GM21447 (cell line): ENCODE results near the gene PHGDH.
"Not testable (repeated sequence)": the region's sequence is repeated elsewhere in the genome, so short reads cannot be mapped to it uniquely, and the experiment has no call there.

Experiments
- ATAC-seq: cut with Tn5 transposase; IDR thresholded peaks from one replicate; pipeline ENCODE4 v1.9.1; 2021; ENCODE audit not compliant: unreplicated experiment

PHGDH gene

GRCh38 chr1:119711804-119712341, at the start of gene PHGDH:
TSS of gene PHGDH (plus strand) at chr1:119711934. CDS start at chr1:119712023, 89 bp downstream.
- ATAC-seq = peak; percentile 79

GRCh38 chr1:119662034-119662437, 49.7 kb upstream of the PHGDH start:
- ATAC-seq = peak; percentile 78

DNA sequence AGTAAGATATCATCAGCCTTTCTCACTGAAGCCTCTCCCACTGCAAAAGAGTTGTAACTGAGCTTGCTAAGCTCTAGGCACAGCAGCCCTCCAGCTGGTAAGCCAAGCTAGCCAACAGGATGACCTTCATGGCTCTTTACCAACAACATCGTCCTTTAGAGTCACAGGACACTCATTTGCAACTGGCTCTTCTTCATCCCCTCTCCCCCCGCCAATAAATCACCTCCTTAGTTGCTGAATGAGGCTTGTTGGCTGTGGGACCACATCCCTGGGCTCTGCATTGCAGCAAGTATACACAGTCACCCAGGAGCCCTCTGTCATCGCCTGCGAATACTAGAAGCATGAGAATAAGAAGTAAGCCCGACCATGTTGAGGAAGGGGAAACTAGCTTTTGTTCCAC, 47.7 kb upstream of the PHGDH start:
- no peak for ATAC-seq

DNA sequence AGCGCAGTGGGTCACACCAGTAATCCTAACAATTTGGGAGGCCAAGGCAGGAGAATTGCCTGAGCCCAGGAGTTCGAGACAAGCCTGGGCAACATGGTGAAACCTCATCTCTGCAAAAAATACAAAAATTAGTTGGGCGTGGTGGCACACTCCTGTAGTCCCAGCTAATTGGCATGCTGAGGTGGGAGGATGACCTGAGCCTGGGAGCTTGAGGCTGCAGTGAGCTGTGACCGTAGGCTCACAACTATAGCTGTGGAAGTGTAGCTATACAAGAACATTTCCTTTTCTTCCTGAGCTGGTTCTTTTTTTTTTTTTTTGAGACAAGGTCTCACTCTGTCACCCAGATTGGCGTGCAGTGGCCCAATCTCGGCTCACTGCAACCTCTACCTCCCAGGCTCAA, 44.6 kb upstream of the PHGDH start:
- ATAC-seq = no peak

DNA sequence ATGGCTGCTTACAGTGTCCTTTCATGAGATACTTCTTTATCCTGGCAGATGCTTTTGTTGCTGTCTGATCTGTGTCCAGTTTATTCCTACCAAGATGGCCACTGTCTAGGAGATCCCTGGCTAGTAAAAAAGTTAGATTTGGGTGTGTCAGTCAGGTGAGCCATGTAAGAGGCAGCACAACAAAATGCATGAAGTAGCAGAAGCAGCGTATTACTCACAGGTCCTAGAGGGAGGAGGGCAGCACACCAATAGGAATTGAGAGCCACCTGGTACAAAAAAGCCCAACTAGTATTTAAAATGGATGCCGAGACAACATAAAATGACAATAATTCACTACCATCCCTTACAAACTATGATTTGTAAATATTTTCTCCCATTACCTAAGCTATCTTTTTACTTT, 40.8 kb upstream of the PHGDH start:
- ATAC-seq = no peak

GRCh38 chr1:119673171-119673940, 38.4 kb upstream of the PHGDH start:
- ATAC-seq = no peak

- no peak for ATAC-seq
Observed at GRCh38 chr1:119674111-119674526, 37.6 kb upstream of the PHGDH start.

GRCh38 chr1:119674835-119675289, 36.9 kb upstream of the PHGDH start:
- ATAC-seq = no peak

- peak; percentile 74 for ATAC-seq
Observed at GRCh38 chr1:119675349-119676345, 36.1 kb upstream of the PHGDH start.

GRCh38 chr1:119676571-119677206, 35.0 kb upstream of the PHGDH start:
- no peak for ATAC-seq

DNA sequence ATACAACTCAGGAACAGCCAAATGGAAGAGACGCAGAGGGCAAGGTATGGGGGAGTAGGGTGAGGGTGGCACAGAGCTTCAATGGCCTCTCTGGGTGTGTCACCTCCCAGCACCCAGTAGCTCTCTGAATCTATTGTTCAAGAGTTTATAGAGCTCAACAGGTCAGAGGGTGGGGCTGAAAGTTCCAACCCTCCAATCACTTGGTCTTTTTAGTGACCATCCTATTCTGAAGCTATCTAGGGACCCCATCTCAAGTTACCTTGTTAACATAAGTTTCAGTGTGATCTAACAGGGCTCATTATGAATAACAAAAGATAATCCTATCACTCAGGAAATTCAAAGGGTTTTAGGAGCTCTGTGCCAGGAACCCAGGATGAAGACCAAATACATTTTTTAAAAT, 32.5 kb upstream of the PHGDH start:
- no peak for ATAC-seq

- no peak for ATAC-seq
Observed at GRCh38 chr1:119680193-119680592, 31.5 kb upstream of the PHGDH start.

GRCh38 chr1:119680723-119681122, 31.0 kb upstream of the PHGDH start:
- no peak for ATAC-seq

DNA sequence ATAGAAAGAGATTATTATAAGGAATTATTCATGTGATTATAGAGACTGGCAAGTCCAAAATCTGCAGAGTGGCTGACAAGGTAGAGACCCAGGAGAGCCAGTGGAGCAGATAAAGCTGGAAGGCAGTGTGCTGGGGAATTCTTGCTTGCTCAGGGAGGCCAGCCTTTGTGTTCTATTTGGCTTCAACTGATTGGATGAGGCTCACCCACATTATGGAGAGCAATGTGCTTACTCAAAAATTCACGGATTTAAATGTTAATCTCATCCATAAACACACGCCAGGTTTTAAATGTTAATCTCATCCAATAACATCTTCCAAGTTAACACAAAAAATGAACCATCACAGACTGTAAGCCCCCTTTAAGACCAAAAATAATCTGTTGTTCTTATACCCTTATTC, 30.2 kb upstream of the PHGDH start:
- ATAC-seq = no peak

DNA sequence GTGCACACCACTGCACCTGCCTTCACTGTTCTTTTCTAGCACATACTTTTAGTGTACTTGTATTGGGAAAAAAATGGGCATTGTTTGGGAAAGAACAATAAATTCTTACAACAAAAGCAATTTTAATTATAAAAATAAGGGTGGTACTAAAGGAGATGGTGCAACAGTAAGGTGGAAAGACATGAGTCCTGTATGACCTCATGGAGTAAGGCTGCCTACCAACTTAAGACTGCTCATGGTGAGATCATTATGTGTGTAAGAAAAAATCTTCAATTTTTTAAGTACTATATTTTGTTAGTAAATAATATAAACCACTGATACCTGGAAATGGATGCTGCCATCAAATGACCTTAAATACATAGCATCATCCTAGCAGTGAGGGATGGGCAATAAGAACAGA, 29.6 kb upstream of the PHGDH start:
- ATAC-seq = no peak

DNA sequence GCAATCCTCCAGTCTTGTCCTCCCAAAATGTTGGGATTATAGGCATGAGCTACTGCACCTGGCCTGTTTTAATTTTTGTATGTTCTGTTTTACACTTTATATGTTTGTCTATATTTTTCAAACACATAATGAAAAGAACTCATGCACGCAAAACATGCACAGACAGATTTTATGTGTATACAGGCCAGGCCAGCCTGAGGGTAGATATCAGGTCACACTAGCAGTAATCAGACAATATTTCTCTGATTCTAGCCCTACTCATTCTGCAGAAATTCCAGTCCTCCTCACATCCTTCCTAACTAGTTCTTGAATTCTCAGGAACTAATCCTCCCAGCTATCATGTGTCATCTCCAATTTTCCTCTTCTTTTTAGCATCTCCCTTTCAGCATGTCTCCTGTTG, 27.8 kb upstream of the PHGDH start:
- ATAC-seq = no peak

DNA sequence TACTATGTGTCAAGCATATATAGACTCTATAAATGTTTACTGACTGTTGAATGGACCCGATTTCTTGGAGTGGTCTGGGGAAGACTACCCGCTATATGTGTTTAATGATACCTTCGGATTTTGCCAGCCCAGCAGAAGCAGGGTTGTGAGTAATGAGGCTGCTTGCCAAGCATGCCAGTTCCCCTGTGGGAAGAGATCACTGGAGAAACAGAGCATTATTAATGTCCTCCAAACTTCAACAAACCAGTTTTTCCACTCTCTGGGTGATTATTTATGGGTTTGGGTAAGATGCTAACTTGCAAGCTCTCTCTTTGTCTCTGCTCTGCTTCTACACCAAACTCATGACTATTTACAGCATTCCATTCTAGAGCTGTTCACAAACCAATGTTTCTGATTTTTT, 25.1 kb upstream of the PHGDH start:
- no peak for ATAC-seq

DNA sequence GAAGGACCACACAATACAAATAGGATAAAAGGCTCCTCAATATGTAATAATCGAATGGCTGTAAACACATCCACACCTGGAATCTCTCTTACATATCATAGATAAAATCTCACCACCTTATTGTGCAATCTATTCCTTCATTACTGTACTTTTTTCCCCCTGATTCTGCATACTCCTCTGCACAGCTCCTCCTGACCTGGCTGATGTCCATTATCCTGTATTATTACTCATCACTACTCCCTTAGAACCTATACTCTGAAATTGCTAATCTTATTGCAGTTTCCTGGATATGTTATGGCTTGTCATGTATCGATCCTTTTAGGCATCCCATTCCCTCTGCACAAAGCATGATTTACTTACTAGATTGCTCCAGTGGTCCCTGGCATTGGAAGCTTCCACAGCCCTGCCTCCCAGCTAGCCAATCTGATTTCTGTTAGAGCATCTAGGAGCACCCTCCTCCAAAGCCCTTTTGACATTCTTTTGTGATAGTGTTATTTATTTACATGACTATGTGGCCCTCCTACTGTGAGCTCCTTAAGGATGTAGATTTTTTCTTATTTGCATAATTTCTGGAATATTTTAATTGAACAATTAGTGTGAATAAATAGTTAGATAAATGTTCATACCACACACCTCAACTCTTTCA, 24.2 kb upstream of the PHGDH start:
- ATAC-seq = no peak

GRCh38 chr1:119688810-119689209, 22.9 kb upstream of the PHGDH start:
- ATAC-seq = no peak

- ATAC-seq = no peak
Observed at GRCh38 chr1:119689511-119689910, 22.2 kb upstream of the PHGDH start.

DNA sequence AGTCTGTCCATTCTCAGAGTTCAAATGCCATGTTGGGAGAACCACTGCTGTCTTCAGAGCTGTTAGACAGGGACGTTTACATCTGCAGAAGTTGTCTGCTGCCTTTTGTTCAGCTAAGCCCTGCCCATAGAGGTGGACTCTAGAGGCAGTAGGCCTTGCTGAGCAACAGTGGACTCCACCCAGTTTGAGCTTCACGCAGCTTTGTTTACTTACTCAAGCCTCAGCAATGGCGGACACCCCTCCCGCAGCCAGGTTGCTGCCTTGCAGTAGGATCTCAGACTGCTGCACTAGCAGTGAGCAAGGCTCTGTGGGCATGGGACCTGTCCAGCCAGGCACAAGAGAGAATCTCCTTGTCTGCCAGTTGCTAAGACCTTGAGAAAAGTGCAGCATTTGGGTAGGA, 14.9 kb upstream of the PHGDH start:
- ATAC-seq = not testable (repeated sequence)
